HuH-7.5 (cell line): Measurements from ENCODE around the gene CDK6.

ENCODE experiments used
- DNase-seq: peaks from one replicate; pipeline ENCODE4 v3.0.0; 2011; ENCODE audit warnings: low spot score

CDK6 gene

GRCh38 chr7:92736870-92737269 lies 99.5 kb downstream of the CDK6 start:
- DNase-seq, result no peak

DNA sequence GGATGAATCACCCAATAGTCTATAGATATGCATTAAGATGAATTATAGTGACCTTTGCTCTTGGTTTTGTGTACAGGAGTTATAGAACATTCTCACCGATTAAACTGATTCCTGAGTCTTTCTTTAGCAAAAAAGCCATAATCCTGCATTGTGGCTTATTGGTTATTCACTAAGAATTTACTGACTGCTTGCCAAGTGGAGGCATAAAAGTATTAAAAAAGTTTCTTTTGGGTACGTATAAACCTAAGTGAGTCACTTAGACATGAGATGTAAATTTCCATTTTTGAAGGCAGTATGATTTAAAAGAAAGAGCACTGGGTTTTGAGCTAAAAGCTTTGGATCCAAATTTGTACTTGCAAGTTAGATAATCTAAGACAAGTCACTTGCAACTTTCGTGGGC lies 100.7 kb downstream of the CDK6 start:
- no peak for DNase-seq

DNA sequence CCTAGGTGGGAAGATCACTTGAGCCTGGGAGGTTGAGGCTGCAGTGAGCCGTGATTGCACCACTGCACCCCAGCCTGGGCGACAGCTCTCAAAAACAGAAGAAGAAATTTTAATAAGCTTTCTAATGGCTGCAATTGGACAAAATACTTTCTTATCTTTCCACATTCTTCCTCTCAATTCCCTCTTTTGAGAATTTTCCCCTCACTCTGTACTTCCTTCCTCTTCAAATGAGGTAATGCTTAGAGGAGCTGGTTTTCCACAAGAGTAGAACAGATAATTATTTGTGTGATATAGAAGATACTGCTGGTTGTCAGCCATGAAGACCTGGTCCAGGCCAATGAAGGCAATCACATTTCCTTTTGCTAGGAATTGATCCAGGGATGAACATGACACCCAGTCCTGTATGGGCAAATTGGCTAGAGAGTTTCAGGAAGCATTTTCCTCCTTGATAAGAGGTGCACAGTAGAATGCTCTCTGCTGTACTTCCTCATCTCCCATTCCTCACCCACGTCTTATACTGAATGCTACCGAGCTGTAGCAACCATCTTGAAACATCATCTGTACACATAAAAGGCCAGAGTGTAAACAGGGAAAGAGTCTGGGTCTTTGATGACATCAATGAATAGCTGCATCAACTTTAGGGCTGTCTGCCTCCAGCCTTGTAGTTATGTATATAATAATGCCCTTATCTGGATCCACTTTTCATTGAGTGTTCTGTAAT lies 103.9 kb downstream of the CDK6 start:
- DNase-seq, result no peak

GRCh38 chr7:92731335-92732063 lies 104.9 kb downstream of the CDK6 start:
- DNase-seq, result no peak

- DNase-seq, result no peak
Observed at GRCh38 chr7:92730808-92731207, 105.6 kb downstream of the CDK6 start.

- DNase-seq, result no peak
Observed at GRCh38 chr7:92729751-92730150, 106.6 kb downstream of the CDK6 start.

DNA sequence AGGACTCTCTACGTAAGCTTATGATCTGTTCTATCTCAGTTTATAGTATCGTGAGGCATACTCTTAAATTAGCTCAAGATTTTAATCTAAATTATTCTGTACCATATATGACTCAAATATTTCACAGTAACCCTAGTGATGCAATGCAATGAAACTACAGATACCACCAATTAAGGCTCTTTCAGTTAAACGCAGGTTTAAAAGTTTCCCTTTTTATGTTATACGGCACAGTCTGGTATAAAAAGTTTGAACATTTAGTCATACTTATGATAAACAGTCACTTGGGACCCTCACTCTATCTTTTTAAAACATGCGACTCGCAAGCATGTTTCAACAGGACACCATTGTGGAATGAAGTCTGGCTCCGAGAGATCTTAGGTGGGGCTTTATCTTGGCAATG lies 107.2 kb downstream of the CDK6 start:
- no peak for DNase-seq

GRCh38 chr7:92727755-92728154 lies 108.6 kb downstream of the CDK6 start:
- DNase-seq, result no peak

DNA sequence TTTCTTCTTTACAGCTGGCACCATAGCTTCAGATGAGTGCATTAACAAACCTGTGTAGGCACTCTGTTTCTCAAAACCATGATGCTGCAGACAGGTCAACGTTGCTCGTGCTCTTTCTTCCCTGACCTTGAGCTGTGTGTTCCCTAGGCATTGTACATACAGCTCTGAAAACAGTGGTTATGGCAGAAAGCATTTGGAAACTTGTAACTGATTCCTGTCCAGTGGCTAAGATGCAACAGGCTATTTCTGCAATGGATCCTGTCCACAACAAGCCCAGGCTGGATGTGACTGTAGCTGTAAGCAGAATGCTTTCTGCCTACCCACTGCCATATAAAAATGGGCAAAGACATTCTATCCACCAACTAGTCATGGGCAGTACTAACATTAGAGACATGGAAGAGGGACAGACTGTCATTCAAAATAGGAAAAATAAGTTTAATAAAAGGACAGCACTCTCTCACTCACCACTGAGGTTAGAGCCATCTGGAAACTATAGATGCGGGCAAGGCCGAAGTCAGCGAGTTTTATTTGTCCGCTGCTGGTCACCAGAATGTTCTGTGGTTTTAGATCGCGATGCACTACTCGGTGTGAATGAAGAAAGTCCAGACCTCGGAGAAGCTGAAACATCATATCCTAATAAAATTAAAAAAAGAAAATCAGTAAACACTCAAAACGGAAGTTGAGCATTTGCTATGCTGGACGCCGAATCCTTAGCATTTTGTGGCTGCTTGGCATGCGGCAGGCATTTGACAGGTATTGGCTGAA lies 111.0 kb downstream of the CDK6 start:
- no peak for DNase-seq

DNA sequence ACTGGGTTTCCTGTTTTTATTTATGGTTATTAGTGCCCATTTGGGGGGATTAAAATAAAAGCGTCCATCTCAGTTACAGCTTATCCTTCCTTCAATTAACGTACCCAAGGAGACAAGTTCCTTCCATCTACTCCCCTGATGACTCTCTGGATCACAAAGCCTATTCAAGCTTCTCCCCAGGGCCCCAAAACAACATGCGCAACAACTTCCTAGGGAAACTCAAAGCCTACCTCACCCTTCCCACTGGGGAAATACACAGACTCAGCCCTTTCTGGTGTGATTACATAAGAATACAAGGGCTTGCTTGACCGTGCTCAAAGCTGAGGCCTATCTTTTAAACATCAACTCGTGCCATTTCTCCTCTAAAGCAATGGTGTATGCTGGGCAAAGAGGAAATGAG lies 112.4 kb downstream of the CDK6 start:
- DNase-seq, result no peak

DNA sequence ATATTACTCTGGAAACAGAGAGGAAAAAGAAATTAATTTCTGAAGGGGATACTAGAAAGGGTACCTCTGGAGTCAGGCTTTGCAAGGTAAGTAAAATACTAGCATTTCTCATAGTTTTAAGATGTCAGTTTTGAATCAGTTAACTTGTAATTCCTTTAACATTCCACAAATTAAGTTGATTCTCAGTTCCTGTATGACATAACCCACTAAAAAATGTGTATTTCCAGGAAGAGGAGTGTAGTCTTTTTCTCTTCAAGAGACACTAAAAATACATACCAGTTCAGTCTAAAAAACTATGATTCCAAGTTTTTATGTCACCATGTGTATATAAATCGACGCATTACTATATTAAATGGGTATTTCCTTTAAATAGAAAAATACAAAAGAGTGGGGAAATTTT lies 113.2 kb downstream of the CDK6 start:
- no peak for DNase-seq

DNA sequence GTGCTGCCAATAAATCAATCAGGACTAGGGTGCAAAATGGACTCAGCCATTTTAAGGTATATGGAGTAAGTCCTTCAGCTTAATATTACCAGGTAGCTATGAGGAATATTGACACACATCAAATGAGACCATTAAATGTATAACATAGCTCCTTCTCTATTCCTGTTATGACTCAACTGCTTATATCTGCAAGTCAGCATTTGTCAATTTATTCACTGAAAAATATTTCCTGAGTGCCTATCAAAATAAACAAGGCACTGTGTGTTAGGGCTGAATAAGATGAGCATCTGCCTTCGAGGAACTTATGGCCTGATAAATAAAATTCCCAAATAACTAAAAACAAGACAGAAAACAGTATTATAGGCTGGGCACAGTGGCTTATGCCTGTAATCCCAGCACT lies 113.8 kb downstream of the CDK6 start:
- DNase-seq, result no peak

- no peak for DNase-seq
Observed at GRCh38 chr7:92720604-92721350, 115.6 kb downstream of the CDK6 start.

GRCh38 chr7:92717993-92718716 lies 118.2 kb downstream of the CDK6 start:
- no peak for DNase-seq

- DNase-seq, result no peak
Observed at GRCh38 chr7:92717623-92717992, 118.8 kb downstream of the CDK6 start.

DNA sequence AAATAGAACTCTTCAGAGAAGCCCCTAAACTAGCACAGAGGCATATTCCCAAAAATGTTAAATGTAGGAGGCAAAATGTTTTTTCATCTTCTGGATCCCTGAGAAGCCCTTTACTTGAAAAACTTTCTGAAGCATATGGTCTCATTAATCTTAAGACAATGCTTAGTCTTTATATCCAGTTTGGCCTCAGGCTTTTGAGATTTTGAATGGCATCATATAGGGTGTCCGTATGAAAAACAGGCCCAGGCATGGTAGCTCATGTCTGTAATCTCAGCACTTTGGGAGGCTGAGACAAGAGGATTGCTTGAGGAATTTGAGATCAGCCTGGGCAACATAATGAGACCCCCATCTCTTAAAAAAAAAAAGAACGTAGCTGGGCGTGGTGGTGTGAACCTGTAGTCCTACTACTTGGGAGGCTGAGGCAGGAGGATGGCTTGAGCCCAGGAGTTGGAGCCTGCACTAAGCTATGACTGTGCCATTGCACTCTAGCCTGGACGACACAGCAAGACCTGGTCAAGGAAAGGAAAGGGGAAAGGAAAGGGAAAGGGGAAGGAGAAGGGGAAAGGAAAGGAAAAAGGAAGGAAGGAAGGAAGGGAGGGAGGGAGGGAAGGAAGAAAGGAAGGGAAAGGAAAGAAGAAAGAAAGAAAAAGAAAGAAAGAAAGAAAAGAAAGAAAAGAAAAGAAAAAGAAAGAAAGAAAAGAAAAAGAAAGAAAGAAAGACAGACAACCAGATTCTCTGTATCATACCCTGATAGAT lies 119.4 kb downstream of the CDK6 start:
- no peak for DNase-seq

- no peak for DNase-seq
Observed at GRCh38 chr7:92715963-92716362, 120.4 kb downstream of the CDK6 start.

DNA sequence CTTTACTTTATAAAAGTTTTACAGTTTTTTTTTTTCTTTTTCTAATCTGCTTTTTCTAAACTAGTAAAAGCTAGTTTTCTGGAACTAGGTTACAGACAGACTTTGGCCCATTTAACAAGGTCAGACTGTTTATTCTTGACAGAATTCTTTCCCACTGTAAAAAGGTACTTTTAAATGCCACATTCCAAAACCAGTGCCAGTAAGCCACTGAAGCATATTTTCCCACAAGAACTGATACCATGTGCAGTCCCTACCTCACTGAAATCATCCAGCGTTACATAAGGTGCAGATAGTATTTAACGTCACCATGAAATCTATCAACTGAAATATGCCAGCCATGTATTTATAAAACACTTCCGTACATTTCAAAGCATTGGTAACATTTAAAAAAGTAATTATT lies 121.6 kb downstream of the CDK6 start:
- DNase-seq, result no peak

DNA sequence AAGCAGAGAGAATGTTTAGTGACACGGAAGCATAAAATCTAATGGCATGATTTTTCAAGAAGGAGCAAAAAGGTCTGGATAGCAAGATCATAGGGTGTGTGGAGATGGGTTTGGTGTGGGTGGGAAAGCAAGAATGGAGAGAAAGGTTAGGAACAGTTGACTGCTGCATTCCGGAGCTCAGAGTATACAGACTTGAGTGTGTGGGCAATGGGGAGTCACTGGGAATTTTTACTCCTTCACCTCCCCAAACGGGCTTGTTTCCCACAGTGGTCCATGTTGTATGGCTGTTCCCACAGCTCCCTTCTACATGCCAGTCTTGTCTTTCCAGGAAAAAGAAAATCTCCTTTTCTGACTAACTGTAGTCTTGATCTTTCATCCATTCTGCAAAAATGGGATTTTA lies 122.1 kb downstream of the CDK6 start:
- DNase-seq, result no peak

DNA sequence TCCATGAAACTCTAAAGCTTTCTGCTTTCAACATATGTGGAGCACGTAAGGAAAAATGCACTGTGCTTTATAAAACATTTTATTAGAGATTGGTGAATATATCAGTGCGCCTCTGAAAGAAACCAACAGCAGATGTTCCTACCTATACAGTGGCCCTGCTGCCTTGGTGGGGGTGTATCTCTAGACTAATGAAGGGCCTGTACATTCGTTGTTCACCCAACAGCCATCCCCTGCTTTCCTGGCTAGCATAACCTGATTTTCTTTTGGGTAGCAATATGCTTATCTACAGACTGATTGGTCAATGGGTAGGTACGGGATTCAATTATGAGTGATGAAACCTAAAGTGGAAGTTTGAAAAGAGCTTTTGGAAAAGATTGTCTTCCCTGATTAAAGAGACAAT lies 126.5 kb downstream of the CDK6 start:
- DNase-seq, result no peak

DNA sequence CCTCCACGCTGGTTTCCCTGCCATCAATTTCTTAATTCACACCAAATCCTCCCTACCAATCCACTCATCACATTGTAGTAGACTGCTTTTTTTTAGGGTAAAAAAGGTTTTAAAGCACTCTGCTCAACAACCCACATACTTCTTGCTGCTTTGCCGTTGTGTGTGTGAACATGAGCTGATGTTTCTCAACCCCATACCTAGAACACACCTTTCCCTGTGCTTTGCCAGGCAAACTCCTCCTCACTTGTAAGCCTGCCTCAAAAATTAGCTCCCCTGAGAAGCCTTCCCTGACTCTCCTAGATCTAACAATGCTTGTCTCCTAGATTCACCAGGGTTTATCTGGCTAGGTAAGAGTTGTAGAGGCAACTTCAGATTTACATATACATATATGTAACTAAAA lies 127.2 kb downstream of the CDK6 start:
- DNase-seq, result no peak
